Amniotic stem cell (primary cell): ENCODE results near the gene AQP7.
"Not testable (repeated sequence)": the region's sequence is repeated elsewhere in the genome, so short reads cannot be mapped to it uniquely, and the experiment has no call there.

Source experiments
- DNase-seq: peaks from one replicate; lab custom pipeline; 2025; lab: John Stamatoyannopoulos, UW

The AQP7 gene

GRCh38 chr9:33395159-33395879 lies 7.0 kb downstream of the AQP7 start:
- DNase-seq: not testable (repeated sequence)

GRCh38 chr9:33393986-33394385 lies 8.4 kb downstream of the AQP7 start:
- not testable (repeated sequence) for DNase-seq

- DNase-seq: no peak
These were observed 8.8 kb downstream of the AQP7 start for GRCh38 chr9:33393581-33393980.

- not testable (repeated sequence) for DNase-seq
These were observed 9.8 kb downstream of the AQP7 start for GRCh38 chr9:33392591-33393021.

- DNase-seq: peak; percentile 65
These were observed 11.1 kb downstream of the AQP7 start for GRCh38 chr9:33391111-33391771.

GRCh38 chr9:33388110-33388994 lies 14.0 kb downstream of the AQP7 start:
- DNase-seq: no peak

GRCh38 chr9:33386998-33387397 lies 15.4 kb downstream of the AQP7 start:
- DNase-seq: not testable (repeated sequence)

- DNase-seq: not testable (repeated sequence)
These were observed 15.7 kb downstream of the AQP7 start for GRCh38 chr9:33386641-33386996.

- not testable (repeated sequence) for DNase-seq
These were observed 16.3 kb downstream of the AQP7 start for GRCh38 chr9:33385979-33386640.

GRCh38 chr9:33385536-33385935 lies 16.8 kb downstream of the AQP7 start:
- DNase-seq: not testable (repeated sequence)

- DNase-seq: not testable (repeated sequence)
These were observed 19.0 kb downstream of the AQP7 start for GRCh38 chr9:33383396-33383795.

- DNase-seq: not testable (repeated sequence)
These were observed 20.0 kb downstream of the AQP7 start for GRCh38 chr9:33382397-33382796.

GRCh38 chr9:33381231-33381791 lies 21.1 kb downstream of the AQP7 start:
- DNase-seq: no peak

GRCh38 chr9:33380390-33381094 lies 21.8 kb downstream of the AQP7 start:
- DNase-seq: no peak

GRCh38 chr9:33379666-33380389 lies 22.5 kb downstream of the AQP7 start:
- DNase-seq: no peak

- DNase-seq: no peak
These were observed 24.1 kb downstream of the AQP7 start for GRCh38 chr9:33378121-33378795.

- no peak for DNase-seq
These were observed 25.2 kb downstream of the AQP7 start for GRCh38 chr9:33377089-33377715.

- DNase-seq: no peak
These were observed 26.5 kb downstream of the AQP7 start for GRCh38 chr9:33375841-33376321.

- DNase-seq: no peak
These were observed 27.0 kb downstream of the AQP7 start for GRCh38 chr9:33375238-33375840.
